Measurements from ENCODE around the gene OR2J3.

Gene OR2J3

DNA sequence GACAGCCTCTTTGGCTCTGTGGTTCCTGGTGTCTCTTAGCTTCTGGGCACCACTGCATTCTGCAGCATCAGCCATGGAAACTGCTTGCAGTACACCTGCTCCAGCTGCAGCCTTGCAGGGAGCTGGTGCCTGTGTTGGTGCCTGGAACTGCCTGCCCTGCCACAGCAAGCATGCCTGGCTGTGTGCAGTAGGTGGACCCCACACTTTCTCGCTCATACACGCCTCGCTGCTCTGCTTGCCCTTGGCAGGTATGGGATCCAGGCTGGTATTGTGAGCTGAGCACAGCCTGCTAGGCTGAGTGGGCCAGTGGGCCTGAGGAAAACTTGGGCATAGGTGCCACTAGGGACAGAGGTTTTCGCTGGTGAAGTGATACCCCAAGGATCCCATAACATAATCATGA lies 22.8 kb downstream of the OR2J3 start:
- no peaks in the 10 kb centered on the region for H3K79me2 ChIP-seq (ENCODE audit: low read length)
- no peaks in the 10 kb centered on the region for H3K27me3 ChIP-seq (ENCODE audit: low read depth, low read length)
- H3K4me2 ChIP-seq (ENCODE audit: low read length): no peak overlapping the region
- no peak overlapping the region for H3K9ac ChIP-seq (ENCODE audit: low read length)
- TF ChIP-seq, protein P1, sequence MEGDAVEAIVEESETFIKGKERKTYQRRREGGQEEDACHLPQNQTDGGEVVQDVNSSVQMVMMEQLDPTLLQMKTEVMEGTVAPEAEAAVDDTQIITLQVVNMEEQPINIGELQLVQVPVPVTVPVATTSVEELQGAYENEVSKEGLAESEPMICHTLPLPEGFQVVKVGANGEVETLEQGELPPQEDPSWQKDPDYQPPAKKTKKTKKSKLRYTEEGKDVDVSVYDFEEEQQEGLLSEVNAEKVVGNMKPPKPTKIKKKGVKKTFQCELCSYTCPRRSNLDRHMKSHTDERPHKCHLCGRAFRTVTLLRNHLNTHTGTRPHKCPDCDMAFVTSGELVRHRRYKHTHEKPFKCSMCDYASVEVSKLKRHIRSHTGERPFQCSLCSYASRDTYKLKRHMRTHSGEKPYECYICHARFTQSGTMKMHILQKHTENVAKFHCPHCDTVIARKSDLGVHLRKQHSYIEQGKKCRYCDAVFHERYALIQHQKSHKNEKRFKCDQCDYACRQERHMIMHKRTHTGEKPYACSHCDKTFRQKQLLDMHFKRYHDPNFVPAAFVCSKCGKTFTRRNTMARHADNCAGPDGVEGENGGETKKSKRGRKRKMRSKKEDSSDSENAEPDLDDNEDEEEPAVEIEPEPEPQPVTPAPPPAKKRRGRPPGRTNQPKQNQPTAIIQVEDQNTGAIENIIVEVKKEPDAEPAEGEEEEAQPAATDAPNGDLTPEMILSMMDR (IDR thresholded peaks at IDR 0.05; ENCODE audit: low read depth, low read length): no peak
- TF ChIP-seq EZH2phosphoT487 (IDR thresholded peaks at IDR 0.05; ENCODE audit: low read depth): no peak
- no peaks in the 10 kb centered on the region for H3K36me3 ChIP-seq (replicated peaks; ENCODE audit: low read depth, low read length)
- H2AFZ ChIP-seq (ENCODE audit: low read depth, low read length): no peak overlapping the region
- no peaks in the 10 kb centered on the region for H3K4me1 ChIP-seq (ENCODE audit: low read length)
- H4K20me1 ChIP-seq (ENCODE audit: insufficient read depth, low read length): no peaks in the 10 kb centered on the region
- no peak overlapping the region for H3K27ac ChIP-seq (ENCODE audit: low read length)
- H3K9me3 ChIP-seq (ENCODE audit: insufficient read depth, low read length): no peaks in the 10 kb centered on the region
- H3K4me3 ChIP-seq (ENCODE audit: low read length): no peak overlapping the region

DNA sequence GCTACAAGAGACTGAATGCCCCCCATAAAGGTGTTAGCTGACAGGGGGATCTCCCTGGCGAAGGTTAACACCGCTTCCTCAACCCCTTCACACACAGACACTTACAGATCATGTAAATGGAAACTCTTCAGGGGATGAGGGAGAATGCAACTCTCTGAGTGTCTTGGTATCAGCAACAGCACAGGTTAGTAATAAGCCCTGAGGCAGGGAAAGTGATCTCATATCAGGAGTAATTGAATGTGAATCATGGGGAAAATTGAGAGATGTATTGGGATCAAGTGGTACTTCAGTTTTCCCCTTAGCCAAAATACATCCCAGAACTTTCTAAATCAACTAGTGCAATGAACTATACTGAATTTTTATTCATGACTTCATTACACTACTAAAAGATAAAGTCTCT lies 23.8 kb downstream of the OR2J3 start:
- Histone ChIP-seq H3K4me2 (ENCODE audit: low read length) (no peak overlapping the region), H3K27ac (ENCODE audit: low read length) (no peak overlapping the region), H3K27me3 (ENCODE audit: low read depth, low read length) (no peaks in the 10 kb centered on the region), H3K36me3 (replicated peaks; ENCODE audit: low read depth, low read length) (no peaks in the 10 kb centered on the region), H3K4me1 (ENCODE audit: low read length) (no peaks in the 10 kb centered on the region), H2AFZ (ENCODE audit: low read depth, low read length) (no peak overlapping the region), H4K20me1 (ENCODE audit: insufficient read depth, low read length) (no peaks in the 10 kb centered on the region), H3K4me3 (ENCODE audit: low read length) (no peak overlapping the region), H3K79me2 (ENCODE audit: low read length) (no peaks in the 10 kb centered on the region), H3K9ac (ENCODE audit: low read length) (no peak overlapping the region), H3K9me3 (ENCODE audit: insufficient read depth, low read length) (no peaks in the 10 kb centered on the region)
- no peak for TF ChIP-seq EZH2phosphoT487 (IDR thresholded peaks at IDR 0.05; ENCODE audit: low read depth)
- TF ChIP-seq, protein P1 (IDR thresholded peaks at IDR 0.05; ENCODE audit: low read depth, low read length): no peak

DNA sequence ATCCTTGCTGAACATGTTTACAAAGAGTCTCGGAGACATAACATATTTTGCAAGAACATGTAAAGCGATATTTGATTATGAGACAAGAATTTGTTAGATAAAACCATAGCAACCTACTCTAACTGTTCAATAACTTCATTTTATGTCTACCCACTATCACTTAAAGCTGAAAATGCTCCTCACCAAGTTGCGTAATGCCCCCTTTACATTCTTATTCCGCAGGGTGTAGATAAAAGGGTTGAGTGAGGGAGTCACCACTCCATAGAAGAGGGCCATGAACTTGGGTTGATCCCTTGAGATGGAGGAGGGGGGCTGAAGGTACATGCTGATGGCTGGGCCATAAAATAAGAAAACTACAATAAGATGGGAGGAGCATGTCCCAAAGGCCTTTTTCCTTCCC lies 29.9 kb downstream of the OR2J3 start:
- no peak overlapping the region for H3K4me2 ChIP-seq (ENCODE audit: low read length)
- no peaks in the 10 kb centered on the region for H3K36me3 ChIP-seq (replicated peaks; ENCODE audit: low read depth, low read length)
- H4K20me1 ChIP-seq (ENCODE audit: insufficient read depth, low read length): no peaks in the 10 kb centered on the region
- H3K79me2 ChIP-seq (ENCODE audit: low read length): no peaks in the 10 kb centered on the region
- H3K4me3 ChIP-seq (ENCODE audit: low read length): no peak overlapping the region
- no peaks in the 10 kb centered on the region for H3K27me3 ChIP-seq (ENCODE audit: low read depth, low read length)
- no peak overlapping the region for H3K9ac ChIP-seq (ENCODE audit: low read length)
- H3K4me1 ChIP-seq (ENCODE audit: low read length): no peaks in the 10 kb centered on the region
- H3K9me3 ChIP-seq (ENCODE audit: insufficient read depth, low read length): no peaks in the 10 kb centered on the region
- no peak overlapping the region for H3K27ac ChIP-seq (ENCODE audit: low read length)
- TF ChIP-seq EZH2phosphoT487 (IDR thresholded peaks at IDR 0.05; ENCODE audit: low read depth): no peak
- TF ChIP-seq, protein P1 (IDR thresholded peaks at IDR 0.05; ENCODE audit: low read depth, low read length): no peak
- no peak overlapping the region for H2AFZ ChIP-seq (ENCODE audit: low read depth, low read length)

DNA sequence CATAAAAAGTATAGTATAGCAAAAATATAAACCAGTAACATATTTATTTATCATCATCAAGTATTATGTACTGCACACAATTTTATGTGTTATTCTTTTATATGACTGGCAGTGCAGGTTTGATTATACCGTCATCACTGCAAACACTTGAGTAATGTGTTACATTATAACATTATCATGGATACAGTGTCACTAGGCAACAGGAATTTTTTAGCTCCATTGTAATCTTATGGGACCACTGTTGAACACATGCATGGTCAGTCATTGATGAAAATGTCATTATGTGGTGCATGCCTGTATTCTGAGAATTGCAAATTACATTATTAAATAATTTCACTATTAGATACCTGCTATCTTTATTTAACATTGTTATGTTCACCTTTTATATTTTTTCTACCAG lies 33.7 kb downstream of the OR2J3 start:
- Histone ChIP-seq H3K4me2 (ENCODE audit: low read length) (no peak overlapping the region), H3K9me3 (ENCODE audit: insufficient read depth, low read length) (peaks cover 3% of the 10 kb centered on the region; the same call in 1 of the 2 replicates), H4K20me1 (ENCODE audit: insufficient read depth, low read length) (no peaks in the 10 kb centered on the region), H3K27me3 (ENCODE audit: low read depth, low read length) (no peaks in the 10 kb centered on the region), H3K4me3 (ENCODE audit: low read length) (no peak overlapping the region), H3K27ac (ENCODE audit: low read length) (no peak overlapping the region), H2AFZ (ENCODE audit: low read depth, low read length) (no peak overlapping the region), H3K36me3 (replicated peaks; ENCODE audit: low read depth, low read length) (no peaks in the 10 kb centered on the region), H3K4me1 (ENCODE audit: low read length) (no peaks in the 10 kb centered on the region), H3K79me2 (ENCODE audit: low read length) (no peaks in the 10 kb centered on the region), H3K9ac (ENCODE audit: low read length) (no peak overlapping the region)
- TF ChIP-seq, protein P1 (IDR thresholded peaks at IDR 0.05; ENCODE audit: low read depth, low read length): no peak
- TF ChIP-seq EZH2phosphoT487 (IDR thresholded peaks at IDR 0.05; ENCODE audit: low read depth): no peak

Data from OCI-LY3 (cell line).